HG02852 (cell line): ENCODE measurements around the gene SMIM14.
"Not testable (repeated sequence)": the region's sequence is repeated elsewhere in the genome, so short reads cannot be mapped to it uniquely, and the experiment has no call there.

Source experiments
- ATAC-seq: cut with Tn5 transposase; IDR thresholded peaks from one replicate; pipeline ENCODE4 v1.9.1; 2021; ENCODE audit warnings: mild to moderate bottlenecking, moderate library complexity; ENCODE audit not compliant: unreplicated experiment

SMIM14 gene

DNA sequence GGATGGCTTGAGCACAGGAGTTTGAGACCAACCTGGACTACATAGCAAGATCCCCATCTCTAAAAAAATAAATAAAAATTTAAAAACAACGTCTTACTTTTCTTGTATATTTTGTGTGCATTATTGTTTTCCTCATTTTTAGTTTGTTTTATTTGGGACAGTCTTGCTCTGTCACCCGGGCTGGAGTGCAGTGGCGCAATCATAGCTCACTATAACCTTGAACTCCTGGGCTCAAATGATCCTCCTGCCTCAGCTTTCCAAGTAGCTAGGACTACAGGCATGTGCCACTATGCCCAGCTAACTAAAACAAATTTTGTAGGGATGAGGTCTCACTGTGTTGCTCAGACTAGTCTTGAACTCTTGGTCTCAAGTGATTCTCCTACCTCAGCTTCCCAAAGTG lies 9.5 kb upstream of the SMIM14 start:
- ATAC-seq: no peak

DNA sequence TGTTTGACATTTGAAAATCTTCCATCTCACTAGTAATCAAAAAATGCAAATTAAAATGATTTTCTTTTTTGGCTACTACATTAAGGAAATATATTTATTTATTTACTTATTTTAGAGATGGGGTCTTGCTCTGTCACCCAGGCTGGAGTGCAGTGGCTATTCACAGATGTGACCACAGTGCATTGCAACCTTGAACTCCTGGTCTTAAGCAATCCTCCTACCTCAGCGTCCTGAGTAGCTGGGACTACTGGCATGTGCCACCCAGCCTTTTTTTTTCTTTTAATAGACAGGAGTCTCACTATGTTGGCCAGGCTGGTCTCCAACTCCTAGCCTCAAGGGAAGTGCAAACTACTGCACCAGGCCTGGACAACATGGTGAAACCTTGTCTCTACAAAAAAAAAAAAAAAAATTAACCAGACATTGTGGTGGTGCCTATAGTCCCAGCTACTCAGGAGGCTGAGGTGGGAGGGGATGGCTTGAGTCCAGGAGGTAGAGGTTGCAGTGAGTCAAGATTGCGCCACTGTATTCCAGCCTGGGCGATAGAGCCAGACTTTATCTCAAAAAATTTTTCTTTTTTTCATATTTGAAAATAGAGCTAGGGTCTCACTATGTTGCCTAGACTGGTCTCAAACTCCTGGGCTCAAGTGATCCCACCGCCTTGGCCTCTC lies 4.4 kb upstream of the SMIM14 start:
- ATAC-seq: no peak

DNA sequence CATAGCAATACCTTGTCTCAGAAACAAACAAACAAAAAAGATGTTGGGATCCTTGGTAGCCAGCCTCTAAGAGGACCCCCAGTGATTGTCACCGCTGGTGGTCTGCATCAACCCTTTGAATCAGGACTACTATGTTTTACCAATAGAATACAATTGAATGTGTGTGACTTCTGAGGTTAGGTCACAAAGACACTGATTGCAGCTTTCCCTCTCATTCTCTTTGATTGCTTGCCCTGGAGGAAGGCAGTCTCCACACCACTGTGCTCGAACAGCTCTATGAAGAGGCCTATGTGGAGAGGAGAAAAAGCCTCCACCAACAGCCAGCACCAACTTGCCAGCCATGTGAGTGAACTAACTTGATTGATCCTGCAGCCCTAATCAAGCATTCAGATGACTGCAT lies 2.8 kb upstream of the SMIM14 start:
- ATAC-seq: no peak

DNA sequence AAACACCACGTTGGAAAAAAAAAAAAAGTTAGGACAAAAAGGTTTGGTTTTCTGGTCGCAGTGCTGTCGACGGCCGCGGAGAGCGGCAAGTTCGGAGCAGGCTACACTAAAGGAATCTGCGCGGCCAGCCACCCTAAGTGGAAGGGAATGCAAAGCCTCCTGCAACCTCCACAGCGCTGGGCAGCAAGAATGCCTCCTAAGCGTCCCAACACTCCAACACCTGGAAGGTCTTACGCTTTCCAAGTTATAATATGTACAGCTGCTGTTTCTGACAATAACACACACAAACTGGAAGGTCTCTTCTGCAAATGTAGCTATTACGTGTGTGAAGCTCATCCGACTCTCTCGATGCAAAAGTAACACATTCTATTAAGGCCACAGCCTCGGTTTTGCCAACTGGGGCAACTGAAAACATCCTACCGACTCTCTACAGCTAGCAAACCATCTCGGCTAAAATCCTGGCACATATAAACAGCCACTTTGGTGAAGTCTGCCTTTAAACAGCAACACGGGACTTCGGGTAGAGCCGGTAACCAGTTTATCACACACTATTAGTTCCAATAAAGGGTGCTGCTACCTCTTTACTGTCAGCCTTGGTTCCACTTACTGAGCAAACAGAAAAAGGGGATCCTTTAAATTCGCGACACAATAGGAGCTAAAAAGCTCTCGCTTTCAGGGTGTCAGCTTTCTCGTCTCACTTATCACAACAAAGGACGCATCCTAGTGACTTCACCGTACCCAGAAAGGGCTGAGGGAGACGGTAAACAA lies 895 bp downstream of the SMIM14 start:
- peak; percentile 16 for ATAC-seq

DNA sequence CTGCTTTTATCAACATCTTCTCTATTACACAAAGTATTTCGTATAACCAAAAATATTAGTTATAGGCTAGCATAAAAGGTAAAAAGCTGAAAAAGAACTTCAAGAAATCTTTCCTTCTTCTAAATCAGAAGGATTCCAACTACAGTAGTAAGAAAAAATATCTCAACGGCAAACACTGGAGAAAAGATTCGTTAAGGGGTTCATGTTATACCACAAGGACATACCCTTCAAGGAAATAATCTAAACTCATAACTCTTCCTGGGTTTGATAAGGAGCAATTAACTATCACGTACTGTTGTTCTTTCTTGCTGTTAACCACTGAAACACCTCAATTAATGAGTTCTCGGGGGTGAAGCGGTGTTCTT lies 1.5 kb downstream of the SMIM14 start:
- no peak for ATAC-seq

DNA sequence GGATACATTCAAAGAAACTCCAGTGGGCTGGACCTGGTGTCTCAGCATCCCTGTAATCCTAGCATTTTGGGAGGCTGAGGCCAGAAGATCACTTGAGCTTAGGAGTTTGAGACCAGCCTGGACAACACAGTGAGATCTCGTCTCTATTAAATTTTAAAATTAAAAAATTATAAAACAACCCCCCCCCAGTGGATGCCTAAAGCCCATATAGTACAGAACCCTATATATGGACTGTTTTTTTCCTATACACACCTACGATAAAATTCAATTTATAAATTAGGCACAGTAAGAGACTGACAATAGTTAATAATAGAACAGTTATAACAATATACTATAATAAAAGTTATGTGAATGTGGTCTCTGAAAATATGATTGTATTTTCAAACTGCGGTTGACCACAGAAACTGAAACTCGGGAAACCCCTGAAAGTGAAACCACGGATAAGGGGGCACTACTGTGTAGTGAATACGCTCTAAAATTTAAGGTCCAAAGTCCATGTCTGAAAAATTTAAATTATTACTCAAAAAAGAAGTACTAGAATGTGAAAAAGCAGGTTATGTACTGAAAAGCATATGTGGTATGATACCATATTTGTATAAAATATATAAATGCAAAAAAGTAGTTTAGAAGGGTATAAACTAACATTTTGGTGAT lies 2.0 kb downstream of the SMIM14 start:
- no peak for ATAC-seq

DNA sequence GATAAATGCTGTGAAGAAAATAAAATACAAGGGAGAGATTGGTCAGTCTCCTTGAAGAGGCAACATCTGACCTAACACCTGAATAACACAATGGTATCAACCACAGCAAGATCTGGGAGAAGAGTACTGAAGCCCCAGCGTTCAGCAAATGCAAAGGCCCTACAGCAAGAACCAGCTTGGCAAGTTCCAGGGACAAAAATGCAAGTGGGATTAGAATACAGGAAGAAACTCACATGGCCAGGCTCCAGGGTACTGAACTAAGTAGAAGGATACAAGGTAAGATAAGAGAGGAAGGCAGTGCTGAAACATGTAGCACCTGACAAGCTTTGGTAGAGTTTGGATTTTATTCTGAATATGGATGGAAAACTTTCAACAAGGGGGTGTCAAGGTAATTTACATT lies 3.6 kb downstream of the SMIM14 start:
- ATAC-seq: no peak

DNA sequence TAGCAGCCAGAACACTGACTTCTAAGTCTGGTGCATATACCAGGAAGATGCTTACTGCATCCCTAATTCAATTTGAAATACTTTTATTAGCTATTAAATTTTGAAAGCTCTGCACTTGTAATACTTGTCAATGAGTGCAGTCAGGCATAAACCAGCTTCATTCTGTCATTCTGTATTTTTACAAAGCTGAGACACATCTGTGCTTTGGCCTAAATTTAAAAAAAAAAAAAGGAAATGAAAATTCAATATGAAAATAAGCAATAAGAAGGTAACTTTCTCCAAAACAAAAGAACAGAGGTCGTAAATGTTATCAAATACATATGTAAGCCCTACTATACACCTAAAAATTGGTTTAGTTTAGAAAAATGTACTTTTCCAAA lies 7.0 kb downstream of the SMIM14 start:
- ATAC-seq: peak; percentile 67

DNA sequence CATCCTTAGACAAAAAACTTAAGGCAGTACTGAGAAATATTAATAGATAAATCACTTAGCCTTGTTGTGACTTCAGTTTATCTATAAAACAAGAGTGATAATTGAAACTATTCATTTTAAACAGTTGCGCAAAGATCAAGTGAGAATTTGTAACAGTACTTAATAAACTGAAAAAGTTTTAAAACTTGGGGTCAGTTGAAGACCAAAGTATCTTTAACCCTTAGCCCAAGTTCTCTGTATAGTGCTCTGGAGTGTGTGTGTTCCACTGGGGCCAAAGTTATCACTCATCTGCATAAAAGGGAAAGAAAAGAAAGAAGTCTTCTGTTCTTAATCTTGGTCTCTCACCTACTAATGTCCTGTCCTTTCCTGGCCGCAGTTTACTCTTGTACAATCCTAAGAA lies 11.3 kb downstream of the SMIM14 start:
- ATAC-seq: no peak

DNA sequence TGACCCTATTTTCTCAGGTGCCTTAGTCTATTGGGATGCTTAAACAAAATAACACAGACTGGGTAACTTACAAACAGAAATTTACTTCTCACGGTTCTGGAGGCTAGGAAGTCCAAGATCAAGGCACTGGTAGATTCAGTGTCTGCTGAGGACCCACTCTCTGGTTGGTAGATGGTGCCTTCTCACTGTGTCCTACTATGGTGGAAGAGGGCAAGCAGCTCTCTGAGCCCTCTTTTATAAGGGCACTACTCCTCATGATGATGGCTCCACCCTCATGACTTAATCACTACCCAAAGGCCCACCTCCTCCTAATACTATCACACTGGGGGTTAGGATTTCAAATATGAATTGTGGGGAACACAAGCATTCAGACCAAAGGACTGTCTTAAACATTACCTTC lies 11.8 kb downstream of the SMIM14 start:
- ATAC-seq: no peak

DNA sequence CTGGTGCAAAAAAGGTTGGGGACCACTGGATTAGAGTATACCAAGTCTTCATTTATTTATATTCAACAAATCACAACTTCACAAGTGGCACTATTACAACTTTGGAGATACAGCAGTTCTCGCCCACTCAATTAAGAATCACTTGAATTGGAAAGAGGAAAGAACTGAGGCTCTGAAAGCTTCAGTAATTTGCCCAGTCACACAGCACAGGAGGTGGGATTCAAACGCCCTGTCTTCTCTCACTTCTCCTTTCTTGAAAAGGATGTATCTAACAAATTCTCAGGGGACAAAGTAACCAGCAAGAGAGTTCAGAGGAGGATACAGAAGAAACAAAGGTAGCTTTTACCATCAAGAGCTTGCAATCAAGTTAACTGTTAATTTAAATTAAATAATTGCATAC lies 12.4 kb downstream of the SMIM14 start:
- ATAC-seq: peak; percentile 63

DNA sequence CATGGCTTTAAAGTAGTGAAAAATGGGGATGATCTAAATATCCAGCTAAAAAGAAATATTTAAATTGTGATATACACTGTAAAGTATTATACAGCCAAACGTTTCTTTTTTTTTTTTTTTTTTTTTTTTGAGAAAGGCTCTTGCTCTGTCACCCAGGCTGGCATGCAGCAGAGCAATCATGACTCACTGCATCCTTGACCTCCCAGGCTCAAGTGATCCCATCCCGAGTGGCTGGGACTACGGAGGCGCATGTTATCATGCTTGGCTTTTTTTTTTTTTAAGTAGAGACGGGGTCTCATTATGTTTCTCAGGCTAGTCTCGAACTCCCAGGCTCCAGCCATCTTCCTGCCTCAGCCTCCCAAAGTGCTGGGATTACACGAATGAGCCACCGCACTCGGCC lies 17.1 kb downstream of the SMIM14 start:
- ATAC-seq: no peak

DNA sequence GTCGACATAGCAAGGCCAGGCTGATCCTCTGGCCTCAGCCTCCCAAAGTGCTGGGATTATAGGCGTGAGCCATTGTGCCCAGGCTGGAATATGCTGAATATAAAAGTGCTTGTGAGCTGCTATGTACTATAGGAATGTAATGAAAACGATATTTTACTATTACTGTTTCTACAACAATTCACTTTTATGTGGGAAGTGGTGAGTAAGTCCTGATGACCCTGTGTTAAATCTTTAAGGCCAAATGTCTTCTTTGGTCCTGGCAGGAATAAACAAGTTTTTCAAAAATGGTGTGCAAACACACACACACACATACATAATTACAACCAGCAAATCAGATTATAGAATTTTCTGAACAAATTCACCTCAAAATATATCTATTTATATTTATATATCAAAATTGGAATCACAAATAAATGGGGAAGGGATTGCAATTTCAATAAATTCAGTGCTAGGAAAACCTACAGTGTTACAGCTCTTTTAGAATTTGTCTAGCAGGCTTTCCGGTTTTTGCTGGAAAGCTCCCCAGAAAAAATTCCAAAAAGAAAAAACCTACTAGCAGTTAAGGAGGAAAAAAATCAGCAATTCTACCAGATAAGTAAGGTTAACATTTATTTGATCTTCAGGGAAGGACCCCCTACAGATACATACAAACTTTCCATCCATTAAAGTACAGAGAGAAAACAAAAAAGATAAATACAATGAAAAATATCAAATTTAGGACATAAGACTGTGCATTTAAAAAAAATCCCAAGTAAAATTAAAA lies 17.9 kb downstream of the SMIM14 start:
- ATAC-seq: no peak

DNA sequence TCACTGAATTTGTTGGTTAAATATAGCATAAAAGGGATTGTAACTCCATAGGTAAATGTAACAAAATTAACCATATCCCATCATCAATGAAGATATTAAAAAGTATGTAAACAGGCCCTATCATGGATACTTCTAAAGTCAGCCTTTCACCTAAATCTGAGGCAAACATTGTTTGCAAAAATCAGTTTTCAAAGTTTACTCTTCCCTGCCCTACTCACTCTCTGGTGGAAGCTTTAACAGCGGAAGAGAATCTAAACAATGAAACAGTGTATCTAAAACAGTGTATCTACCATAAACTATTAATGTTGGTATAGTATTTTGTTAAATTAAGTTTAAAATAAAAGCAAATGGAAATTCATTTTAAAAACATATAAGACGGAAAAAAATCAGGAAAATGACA lies 21.1 kb downstream of the SMIM14 start:
- ATAC-seq: no peak

DNA sequence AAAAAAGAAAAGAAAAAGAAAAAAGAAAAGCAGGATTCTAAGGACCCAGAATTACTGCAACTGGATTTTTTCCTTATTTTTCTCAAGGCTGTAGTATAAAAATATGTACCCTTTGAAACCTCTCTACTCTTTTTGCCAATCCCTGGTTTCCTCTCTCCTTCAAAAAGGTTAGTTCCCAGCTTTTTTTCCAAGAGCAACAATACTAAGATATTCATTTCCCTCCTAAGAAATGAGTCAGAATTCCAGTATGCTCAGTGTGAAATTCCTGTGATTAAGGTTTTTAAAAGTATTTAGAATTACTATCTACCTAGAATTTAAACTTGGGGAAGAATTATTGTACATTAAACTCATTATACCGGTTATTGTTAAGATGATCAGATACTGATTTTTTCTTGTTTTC lies 22.0 kb downstream of the SMIM14 start:
- no peak for ATAC-seq

DNA sequence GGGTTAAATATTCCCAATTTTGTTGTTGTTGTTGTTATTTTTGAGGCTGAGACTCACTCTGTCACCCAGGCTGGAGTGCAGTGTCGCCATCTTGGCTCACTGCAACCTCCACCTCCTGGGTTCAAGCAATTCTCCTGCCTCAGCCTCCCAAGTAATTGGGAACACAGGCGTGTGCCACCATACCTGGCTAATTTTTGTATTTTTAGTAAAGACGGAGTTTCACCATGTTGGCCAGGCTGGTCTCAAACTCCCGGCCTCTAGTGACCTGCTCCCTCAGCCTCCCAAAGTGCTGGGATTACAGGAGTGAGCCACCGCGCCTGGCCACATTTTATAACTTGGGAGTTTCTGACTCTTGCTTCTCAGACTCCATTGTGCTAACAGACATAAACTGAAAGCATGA lies 22.6 kb downstream of the SMIM14 start:
- not testable (repeated sequence) for ATAC-seq

DNA sequence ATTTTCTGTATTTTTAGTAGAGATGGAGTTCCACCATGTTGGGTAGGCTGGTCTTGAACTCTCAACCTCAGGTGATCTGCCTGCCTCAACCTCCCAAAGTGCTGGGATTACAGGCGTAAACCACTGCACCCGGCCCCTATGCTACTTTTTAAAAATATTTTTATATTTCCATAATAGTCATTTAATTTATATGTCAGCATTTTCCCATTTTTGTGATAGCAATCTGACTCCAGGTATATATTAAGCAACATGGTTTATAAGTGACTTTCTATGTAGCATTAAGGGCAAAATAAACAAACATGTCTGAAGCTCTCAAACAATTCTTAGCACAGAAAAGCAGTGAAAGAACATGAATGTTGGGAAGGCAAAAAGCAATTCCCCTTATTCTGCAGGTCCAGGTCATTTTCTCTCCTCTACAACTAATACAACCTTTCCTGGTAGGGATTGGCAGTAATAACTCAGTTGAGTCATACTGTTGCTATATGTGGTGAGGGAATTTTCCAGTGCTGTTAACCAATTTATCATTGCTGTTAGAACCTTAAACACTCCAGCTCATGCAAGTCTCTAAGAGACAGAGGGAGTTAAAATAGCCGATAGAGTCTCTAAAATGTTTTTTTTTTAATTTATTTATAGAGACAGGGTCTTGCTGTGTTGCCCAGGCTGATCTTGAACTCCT lies 24.0 kb downstream of the SMIM14 start:
- ATAC-seq: peak; percentile 41

DNA sequence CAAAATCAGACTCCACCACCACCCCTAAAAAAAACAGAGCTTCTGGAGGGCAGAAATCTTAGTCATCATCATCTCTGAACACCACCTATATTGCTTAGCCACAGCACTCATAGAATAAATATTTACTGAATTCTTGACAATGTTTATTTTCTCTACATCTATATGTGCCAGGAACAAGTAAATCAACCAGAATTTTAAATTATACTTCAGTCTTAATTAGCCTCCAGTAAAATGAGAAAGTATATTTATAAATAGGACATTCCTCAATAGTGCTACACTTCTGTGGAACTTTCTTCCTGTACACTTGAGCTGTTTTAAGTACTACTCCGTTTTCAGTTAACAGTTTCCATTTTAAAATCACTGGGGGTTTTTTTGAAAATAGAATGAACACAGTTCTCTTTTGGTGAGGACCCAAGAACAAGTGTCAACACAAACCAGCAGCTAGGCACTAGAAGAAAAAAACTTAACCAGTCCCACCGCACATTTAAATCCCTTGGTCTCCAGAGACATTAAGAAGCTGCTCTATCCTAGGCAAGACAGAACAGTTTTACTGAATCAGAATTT lies 25.5 kb downstream of the SMIM14 start:
- ATAC-seq: no peak

DNA sequence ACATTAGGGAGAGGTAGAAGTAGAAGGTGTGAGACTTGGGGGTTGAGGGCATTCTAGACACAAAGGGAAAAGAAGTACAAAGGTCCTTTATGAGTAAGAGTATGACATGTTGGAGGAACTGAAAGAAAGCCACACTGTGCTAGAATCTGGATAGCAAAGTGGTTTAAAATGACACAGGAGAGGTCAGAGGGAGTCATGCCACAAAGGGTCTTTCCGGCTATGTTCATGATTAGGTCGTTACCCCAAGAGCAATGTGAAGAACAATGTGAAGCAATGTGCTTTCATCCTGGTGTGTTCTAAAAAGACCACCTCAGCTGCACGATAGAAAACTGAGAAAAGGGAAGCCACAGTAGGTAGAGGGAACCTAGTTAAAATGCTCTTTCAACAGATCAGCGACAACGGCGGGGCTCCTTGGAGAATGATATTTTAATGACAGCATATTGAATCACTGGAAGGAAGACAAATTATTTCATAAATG lies 29.2 kb downstream of the SMIM14 start:
- ATAC-seq: peak; percentile 90

DNA sequence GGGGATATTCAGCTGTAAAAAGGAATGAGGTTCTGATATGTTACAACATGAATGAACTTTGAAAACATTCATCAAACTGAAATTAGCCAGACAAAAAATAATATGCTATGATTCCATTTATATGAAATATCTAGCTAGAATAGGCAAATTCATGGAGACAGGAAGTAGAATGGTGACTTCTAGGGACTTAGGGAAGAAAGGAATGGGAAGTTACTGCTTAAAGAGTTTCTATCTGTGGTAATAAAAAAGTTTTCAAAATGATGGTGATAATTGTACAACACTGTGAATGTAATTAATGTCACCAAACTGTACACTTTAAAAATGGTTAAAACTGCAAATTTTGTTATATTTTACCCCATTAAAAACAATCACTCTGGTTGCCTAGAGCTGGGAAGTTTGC lies 30.2 kb downstream of the SMIM14 start:
- ATAC-seq: no peak

DNA sequence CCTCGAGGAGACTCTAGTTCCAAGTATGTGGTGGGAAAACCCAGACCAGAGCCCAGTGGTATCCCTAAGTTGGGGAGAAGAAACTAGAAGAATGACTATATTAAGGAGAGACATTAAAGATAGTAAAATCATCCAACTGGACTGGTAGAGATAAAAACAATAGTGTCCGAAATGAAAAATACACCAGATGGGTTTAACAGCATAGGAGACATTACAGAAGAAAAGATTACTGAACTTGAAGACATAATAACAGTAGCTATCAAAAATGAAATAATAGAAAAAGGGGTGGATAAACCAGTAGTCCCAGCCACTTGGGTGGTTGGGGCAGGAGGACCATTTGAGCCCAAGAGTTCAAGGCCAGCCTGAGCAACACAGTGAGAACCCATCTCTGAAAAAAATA lies 31.9 kb downstream of the SMIM14 start:
- no peak for ATAC-seq
